ENCODE results near the gene THUMPD2.

THUMPD2 gene

GRCh38 chr2:39778775-39779340, at the start of gene THUMPD2:
Gene THUMPD2, minus strand, starts transcription at chr2:39779258. Its CDS starts 19 bp downstream, at chr2:39779239.
- TF ChIP-seq CTCF (IDR thresholded peaks at IDR 0.05): no peak
- TF ChIP-seq ZFX (IDR thresholded peaks at IDR 0.05; ENCODE audit: borderline replicate concordance): no peak
- H3K27ac ChIP-seq: peak within 1 kb of the TSS; percentile 73

- no peak for TF ChIP-seq CTCF (IDR thresholded peaks at IDR 0.05)
- no peak for TF ChIP-seq ZFX (IDR thresholded peaks at IDR 0.05; ENCODE audit: borderline replicate concordance)
These were observed 42.8 kb upstream of the THUMPD2 start for GRCh38 chr2:39821871-39822270.

GRCh38 chr2:39816845-39817244, 37.8 kb upstream of the THUMPD2 start:
- no peak for TF ChIP-seq CTCF (IDR thresholded peaks at IDR 0.05)
- no peak for TF ChIP-seq ZFX (IDR thresholded peaks at IDR 0.05; ENCODE audit: borderline replicate concordance)
- H3K27ac ChIP-seq: no peak overlapping the region

More at GRCh38 chr2:39821871-39822270, 42.8 kb upstream of the THUMPD2 start:
- H3K27ac ChIP-seq: no peak overlapping the region

GRCh38 chr2:39816428-39816827, 37.4 kb upstream of the THUMPD2 start:
- no peak overlapping the region for H3K27ac ChIP-seq
- TF ChIP-seq CTCF (IDR thresholded peaks at IDR 0.05): no peak

GRCh38 chr2:39805936-39806608, 27.0 kb upstream of the THUMPD2 start:
- H3K27ac ChIP-seq: no peak overlapping the region
- no peak for TF ChIP-seq CTCF (IDR thresholded peaks at IDR 0.05)
- TF ChIP-seq ZFX (IDR thresholded peaks at IDR 0.05; ENCODE audit: borderline replicate concordance): no peak

- TF ChIP-seq CTCF (IDR thresholded peaks at IDR 0.05) (no peak), ZFX (IDR thresholded peaks at IDR 0.05; ENCODE audit: borderline replicate concordance) (no peak)
- H3K27ac ChIP-seq: no peak overlapping the region
These were observed 24.8 kb upstream of the THUMPD2 start for GRCh38 chr2:39803839-39804238.

GRCh38 chr2:39800752-39801151, 21.7 kb upstream of the THUMPD2 start:
- no peak overlapping the region for H3K27ac ChIP-seq
- no peak for TF ChIP-seq CTCF (IDR thresholded peaks at IDR 0.05)
- TF ChIP-seq ZFX (IDR thresholded peaks at IDR 0.05; ENCODE audit: borderline replicate concordance): no peak

Measured in 22Rv1 (cell line).